Stimulated activated CD8-positive, alpha-beta memory T cell treated with anti-CD3 and anti-CD28 coated beads, Interleukin-7, amount 100 ng/mL, for 24 hours (primary cell): ENCODE measurements around the gene KRT6C.
"Not testable (repeated sequence)": the region's sequence is repeated elsewhere in the genome, so short reads cannot be mapped to it uniquely, and the experiment has no call there.

Experiments used
- DNase-seq: peaks from one replicate; pipeline ENCODE4 v3.0.0-alpha.2; 2020; ENCODE audit warnings: low read depth

KRT6C gene

DNA sequence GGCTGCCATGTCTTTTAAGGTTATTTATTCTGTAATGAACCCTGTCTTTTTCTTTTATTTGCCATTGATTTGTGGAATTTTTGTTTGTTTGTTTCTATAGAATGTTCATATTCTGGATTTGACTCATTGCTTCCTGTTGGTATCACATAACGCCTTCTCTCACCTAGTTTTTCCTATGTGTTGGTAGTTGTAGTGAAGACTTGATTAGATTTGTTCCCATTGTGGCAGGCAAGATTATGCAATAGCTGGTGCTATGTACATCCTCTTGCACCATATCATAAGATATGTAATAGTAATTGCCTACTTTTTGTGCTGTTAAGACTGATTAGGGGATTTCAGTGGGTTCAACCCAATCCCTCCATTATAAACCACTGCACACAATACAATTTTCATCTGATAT lies 17.8 kb downstream of the KRT6C start:
- no peak for DNase-seq

GRCh38 chr12:52454411-52455201 lies 19.0 kb downstream of the KRT6C start:
- no peak for DNase-seq

- no peak for DNase-seq
Measured at GRCh38 chr12:52452101-52452500, 21.5 kb downstream of the KRT6C start, which contains the start of gene KRT6B. TSS of gene KRT6B (minus strand) at chr12:52452146. CDS start at chr12:52452078, 68 bp downstream.

- no peak for DNase-seq
Measured at GRCh38 chr12:52448228-52448627, 25.4 kb downstream of the KRT6C start.

- not testable (repeated sequence) for DNase-seq
Measured at GRCh38 chr12:52447196-52447595, 26.4 kb downstream of the KRT6C start.

DNA sequence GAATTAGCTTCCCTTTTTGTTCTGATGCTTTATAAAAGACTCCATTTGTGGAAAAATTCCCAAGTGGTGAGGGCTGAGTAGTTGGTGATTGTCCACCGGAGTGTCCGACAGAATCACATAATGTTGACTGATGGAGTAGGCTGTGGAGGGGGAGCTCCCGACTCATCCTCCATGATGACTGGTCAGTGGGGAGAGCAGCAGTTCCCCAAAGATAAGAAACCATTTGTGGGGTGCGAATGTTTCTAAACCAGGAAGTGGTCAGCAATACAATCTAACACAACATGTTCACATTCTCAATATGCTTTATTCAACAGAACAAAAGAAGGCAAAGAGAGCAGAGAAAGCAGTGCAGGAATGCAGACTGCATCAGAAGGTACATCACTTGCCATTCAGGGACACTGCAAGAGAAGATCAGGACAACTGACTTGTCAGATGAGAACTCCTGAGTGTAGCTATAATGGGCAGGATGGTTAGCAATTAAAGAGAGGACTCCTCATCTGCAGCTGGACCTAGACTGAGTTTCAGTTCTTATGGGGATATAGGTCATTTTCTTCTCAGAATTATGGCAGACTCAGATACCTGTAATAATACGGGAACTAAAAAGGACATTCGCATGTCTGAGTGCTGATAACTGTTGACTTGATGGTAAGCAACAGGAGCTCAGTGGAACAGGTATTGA lies 27.1 kb downstream of the KRT6C start:
- no peak for DNase-seq

DNA sequence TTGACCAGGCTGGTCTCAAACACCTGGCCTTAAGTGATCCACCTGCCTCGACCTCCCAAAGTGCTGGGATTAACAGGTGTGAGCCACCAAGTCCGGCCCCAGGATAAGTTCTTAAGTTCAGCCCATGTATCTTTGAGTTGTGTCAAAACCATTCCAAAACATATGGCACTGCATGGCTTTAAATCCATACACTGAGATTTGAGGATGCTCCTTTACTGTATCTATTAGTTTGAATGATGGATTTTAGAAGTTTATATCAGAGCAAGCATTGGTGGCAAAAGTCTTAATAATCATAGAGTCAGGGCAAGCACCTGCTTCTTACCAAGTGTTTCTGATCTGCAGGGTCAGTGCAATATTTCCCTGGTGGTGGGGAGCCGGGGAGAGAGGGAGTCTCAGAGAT lies 27.7 kb downstream of the KRT6C start:
- DNase-seq, result no peak

GRCh38 chr12:52444647-52445595 lies 28.7 kb downstream of the KRT6C start:
- DNase-seq, result no peak

GRCh38 chr12:52443966-52444365 lies 29.6 kb downstream of the KRT6C start:
- no peak for DNase-seq

DNA sequence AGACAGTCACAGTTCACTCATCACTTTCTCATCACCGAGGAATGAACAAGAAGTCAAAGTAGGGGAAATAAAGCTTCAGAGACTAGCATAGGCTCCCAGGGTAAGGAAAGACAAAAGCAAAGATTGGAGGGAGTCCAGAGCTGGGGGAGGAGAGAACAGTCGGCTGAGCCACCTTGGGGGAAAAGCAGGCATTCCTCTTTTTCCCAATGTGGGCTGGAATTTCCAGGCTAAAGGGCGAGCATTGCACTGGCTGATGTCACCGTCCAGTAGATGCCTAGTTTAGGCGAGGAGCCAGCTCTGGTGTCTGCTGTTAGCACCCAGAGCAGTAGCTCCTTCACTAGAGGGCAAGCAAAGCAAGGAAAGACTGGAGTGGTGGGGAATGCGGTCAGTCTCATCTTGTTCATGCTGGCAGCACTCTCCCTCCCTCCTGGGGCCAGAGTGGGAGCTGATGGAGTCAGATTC lies 31.0 kb downstream of the KRT6C start:
- DNase-seq, result no peak

- no peak for DNase-seq
Measured at GRCh38 chr12:52441320-52441911, 32.2 kb downstream of the KRT6C start.

DNA sequence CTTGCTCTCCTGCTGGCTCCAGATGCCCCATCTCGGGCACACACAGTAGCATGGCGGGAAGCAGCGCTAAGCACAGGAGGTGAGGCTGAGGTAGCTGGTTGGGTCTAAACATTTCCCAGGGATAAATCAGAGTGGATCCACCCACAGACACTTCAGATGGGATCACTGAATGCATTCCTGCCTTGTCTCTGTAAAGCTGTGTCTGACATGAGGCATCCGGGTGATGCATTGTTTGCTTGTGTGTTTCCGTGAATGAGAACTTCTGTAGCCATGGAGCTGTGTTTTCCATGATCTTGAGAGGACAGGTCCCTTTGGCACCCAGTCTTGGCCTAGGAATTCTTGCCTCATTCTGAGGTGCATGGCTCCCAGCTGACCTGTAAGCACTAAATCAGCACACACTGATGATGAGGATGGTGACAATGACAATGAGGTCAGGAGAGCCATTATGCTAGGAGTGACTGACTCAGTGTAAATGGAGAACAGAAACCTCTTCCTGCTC lies 32.7 kb downstream of the KRT6C start:
- DNase-seq, result no peak

DNA sequence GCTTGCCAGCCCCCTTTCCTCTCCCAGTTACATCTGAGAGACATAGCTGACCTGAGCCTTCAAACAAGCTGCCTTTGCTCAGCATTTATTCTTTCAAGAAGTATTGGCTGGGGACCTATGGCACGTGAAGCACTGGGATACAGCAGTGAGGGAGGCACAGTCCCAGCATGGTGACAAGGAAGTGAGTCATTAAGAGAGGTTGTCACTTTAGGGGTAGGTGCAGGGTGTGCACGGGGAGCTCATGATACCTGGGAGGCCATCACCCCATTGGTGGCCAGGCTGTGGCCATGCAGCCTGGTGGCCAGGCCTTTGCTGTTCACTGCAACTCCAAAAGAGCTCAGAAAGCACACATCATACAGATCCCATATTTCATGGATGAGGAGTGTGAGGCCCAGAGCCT lies 33.8 kb downstream of the KRT6C start:
- no peak for DNase-seq

GRCh38 chr12:52439420-52439819 lies 34.2 kb downstream of the KRT6C start:
- DNase-seq, result no peak

DNA sequence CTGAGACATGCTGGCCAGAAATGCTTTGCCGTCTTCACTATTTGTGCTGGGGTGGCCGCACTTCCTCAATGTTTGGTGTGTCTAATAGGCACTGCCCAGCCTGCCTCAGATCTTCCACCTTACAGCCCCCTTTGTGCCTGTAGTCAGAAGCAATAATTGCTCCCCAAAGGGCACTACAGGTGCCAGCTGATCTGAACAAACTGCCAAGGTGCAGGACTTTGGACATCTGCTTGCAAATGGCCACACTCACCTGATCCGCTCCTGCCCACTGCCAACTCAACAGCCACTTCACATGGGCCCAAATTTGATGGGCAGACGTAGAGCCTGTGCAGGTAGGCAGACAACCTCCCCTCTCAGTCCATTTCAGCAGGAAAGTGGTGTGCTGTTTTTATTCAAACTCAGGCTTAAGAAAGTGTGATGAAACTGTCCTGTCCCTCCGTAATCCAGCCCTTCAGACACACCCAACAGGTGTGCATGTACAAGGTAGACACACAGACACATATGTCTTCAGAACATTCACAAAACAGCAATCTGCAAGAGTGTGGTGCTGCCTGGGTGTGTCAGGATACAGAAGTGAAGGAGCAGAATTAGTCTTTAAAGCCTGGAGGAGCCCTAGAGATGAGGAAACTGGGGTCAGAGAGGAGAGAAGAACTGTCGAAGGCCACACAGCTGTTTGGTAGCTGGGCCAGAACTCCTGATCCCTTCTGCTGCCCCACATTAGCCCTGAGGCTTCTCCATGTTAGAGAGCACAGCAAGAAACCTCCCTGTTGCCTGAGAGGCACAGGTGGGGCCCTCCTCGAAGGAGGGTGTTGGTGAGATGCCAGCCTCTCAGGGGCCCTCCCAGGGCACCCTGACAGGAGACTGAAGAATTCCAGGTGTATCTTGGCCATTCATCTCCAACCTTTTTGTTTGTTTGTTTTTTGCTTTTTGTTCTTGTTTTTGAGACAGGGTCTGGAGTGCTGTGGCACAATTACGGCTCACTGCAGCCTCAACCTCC lies 35.0 kb downstream of the KRT6C start:
- DNase-seq, result no peak

- DNase-seq, result no peak
Measured at GRCh38 chr12:52437508-52437907, 36.1 kb downstream of the KRT6C start.

GRCh38 chr12:52436828-52437474 lies 36.7 kb downstream of the KRT6C start:
- no peak for DNase-seq

DNA sequence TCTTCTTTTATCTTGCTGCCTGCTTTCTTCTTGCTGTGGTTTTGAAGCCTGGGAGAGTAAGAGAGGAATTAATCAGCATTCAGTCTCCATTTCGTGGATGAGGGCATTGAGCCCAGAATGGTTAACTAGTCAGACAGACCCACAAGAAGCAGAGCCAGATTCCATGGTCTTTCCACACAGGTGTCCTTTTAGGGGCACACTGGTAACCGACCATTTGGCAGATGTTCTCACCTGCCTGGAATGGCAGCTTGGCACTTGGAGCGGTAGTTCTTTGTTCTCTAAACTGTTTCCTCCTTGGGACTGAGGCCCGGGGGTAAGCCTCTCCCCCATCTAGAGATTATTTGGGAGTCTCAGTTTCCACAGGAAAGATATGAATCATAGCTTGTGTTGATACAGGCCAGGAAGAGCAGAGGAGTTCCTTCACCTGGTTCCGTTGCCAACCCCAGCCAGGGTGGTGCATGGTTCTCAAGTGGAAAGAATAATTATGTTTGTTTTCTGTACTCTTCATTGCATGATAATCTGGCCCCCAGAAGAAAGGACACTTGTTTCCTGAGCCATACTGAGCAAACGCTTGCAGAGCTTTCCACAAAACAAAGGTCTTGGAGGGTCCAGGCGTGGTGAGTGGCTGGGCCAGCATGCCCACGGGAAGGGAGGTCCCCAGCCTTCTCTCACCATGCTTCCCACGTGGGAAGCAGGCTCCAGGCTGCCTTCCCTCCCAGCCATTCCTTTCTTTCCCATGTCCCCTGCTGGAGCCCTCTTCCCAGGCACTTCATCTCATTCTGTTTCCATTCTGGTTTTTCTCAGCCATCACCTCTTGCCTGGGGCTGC lies 37.4 kb downstream of the KRT6C start:
- no peak for DNase-seq

GRCh38 chr12:52435659-52435999 lies 38.0 kb downstream of the KRT6C start:
- no peak for DNase-seq
